Measurements from ENCODE around the gene GALNT11. TPM values are rescaled to one million over a fixed set of nuclear protein-coding genes. Genes with fewer than 3 reads are reported as not detected.
"Not testable (repeated sequence)": the region's sequence is repeated elsewhere in the genome, so short reads cannot be mapped to it uniquely, and the experiment has no call there.

The GALNT11 gene
- total RNA-seq, 2 experiments from 2014 or later = 15.6 to 19.8 TPM

DNA sequence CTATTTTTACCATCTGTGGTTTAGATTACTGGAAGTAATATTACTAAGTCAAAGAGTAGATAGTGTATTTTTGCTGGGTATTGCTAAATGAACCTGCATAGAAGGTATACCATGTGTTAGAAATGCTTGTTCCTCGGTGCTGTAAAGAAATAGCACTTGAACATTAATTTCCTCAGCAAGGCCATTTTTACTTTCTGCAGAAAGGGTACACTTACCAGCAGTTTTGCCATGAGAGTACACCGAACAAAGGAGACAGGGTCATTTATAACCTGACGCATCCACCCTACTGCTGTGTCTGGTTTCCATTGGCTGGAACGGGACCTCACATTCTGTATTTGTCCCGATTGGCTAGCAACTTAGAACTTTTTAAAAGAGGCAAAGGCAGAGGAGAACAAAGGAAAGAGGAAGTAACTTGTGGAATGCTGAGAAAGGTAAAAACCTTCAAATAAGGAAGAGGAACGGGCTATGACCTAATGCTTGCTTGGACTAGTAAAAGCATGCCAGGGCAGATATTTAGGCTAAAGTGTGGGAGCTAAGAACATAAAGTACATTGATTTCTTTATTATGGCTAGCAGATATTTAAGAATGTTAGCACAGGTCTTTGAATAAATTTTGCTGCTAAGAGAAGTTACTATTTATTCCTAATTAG lies 56.7 kb downstream of the GALNT11 start:
- H3K27me3 Mint-ChIP-seq (ENCODE audit: low read depth); H3K9me3 Mint-ChIP-seq; intact Hi-C loops (cut with micrococcal nuclease); CTCF ChIA-PET; DNase-seq; H3K36me3 Mint-ChIP-seq (ENCODE audit: low read depth); H3K4me3 Mint-ChIP-seq; H3K27ac Mint-ChIP-seq: not testable (repeated sequence)
- H3K4me1 Mint-ChIP-seq (ENCODE audit: low read depth) = peaks cover 23% of the 10 kb centered on the region

DNA sequence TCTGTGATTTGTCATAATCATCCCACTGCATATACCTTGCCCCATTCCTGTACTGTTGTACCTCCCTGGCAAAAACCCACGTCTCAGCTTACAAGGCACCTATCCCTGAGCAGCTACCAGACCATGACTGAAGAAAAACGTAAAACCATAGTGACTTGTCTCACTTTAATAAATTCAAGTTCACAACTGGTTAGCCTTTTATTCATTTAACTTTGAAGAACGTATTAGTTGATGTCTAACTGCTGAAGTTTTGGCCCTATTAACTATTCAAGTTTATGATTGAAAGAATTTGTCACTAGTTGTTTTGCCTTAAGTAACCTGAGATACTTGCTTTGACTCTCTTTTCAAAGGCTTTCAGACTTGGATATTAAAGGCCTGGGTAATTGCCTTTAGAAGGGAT lies 59.7 kb downstream of the GALNT11 start:
- no peaks in the 10 kb centered on the region for H3K4me1 Mint-ChIP-seq (ENCODE audit: low read depth)
- no peaks in the 10 kb centered on the region for H3K27me3 Mint-ChIP-seq (ENCODE audit: low read depth)
- peaks cover 19% of the 10 kb centered on the region for H3K36me3 Mint-ChIP-seq (ENCODE audit: low read depth)
- CTCF ChIA-PET = no interaction called here
- no peak overlapping the region for H3K27ac Mint-ChIP-seq
- no peak for DNase-seq
- H3K4me3 Mint-ChIP-seq = no peak overlapping the region
- intact Hi-C loops (cut with micrococcal nuclease) = no loop called here
- peaks cover 15% of the 10 kb centered on the region for H3K9me3 Mint-ChIP-seq

GRCh38 chr7:152086513-152086912 lies 61.0 kb downstream of the GALNT11 start:
- Mint-ChIP-seq H3K27me3 (ENCODE audit: low read depth) (no peaks in the 10 kb centered on the region), H3K9me3 (peaks cover 15% of the 10 kb centered on the region), H3K4me3 (no peak overlapping the region), H3K36me3 (ENCODE audit: low read depth) (peaks cover 19% of the 10 kb centered on the region), H3K27ac (no peak overlapping the region), H3K4me1 (ENCODE audit: low read depth) (no peaks in the 10 kb centered on the region)
- intact Hi-C loops (cut with micrococcal nuclease) = no loop called here
- CTCF ChIA-PET = no interaction called here
- DNase-seq = no peak

- CTCF ChIA-PET = no interaction called here
- intact Hi-C loops (cut with micrococcal nuclease) = no loop called here
- H3K36me3 Mint-ChIP-seq (ENCODE audit: low read depth) = peaks cover 16% of the 10 kb centered on the region
- H3K27ac Mint-ChIP-seq = no peak overlapping the region
- DNase-seq = no peak
- no peak overlapping the region for H3K4me3 Mint-ChIP-seq
- H3K27me3 Mint-ChIP-seq (ENCODE audit: low read depth) = no peaks in the 10 kb centered on the region
- H3K4me1 Mint-ChIP-seq (ENCODE audit: low read depth) = no peaks in the 10 kb centered on the region
- H3K9me3 Mint-ChIP-seq = peaks cover 15% of the 10 kb centered on the region
These were observed 63.7 kb downstream of the GALNT11 start for GRCh38 chr7:152089183-152089582.

DNA sequence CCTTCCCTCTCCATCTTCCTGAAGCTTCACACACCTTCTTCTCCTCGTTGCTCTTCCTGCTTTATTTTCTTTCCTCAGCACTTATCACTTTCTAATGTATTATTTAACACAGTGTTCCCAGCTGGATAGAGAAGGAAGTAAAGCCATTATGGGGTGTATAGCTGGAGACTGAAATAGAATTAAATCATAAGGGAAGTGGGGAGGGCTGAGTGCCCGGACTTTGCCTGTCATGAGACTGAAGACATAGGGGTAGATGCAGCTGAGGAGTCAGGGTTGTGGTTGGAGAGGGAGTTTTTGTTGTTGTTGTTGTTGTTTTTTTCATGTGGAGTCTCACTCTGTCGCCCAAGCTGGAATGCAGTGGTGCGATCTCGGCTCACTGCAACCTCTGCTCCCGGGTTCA lies 65.3 kb downstream of the GALNT11 start:
- intact Hi-C loops (cut with micrococcal nuclease) = no loop called here
- Mint-ChIP-seq H3K4me3 (no peak overlapping the region), H3K36me3 (ENCODE audit: low read depth) (peaks cover 18% of the 10 kb centered on the region), H3K27me3 (ENCODE audit: low read depth) (no peaks in the 10 kb centered on the region), H3K27ac (no peak overlapping the region), H3K9me3 (peaks cover 15% of the 10 kb centered on the region), H3K4me1 (ENCODE audit: low read depth) (no peaks in the 10 kb centered on the region)
- no peak for DNase-seq
- CTCF ChIA-PET = interaction anchor here (0.8 kb wide), 1 partner anchor 14 kb away, joined by 3 read pairs; no protein-coding TSS in a partner anchor

- DNase-seq = no peak
- CTCF ChIA-PET = interaction anchor here (0.6 kb wide), 1 partner anchor 632 kb away, joined by 3 read pairs; no protein-coding TSS in a partner anchor
- H3K36me3 Mint-ChIP-seq (ENCODE audit: low read depth) = peaks cover 13% of the 10 kb centered on the region
- H3K27me3 Mint-ChIP-seq (ENCODE audit: low read depth) = no peaks in the 10 kb centered on the region
- H3K9me3 Mint-ChIP-seq = peaks cover 9% of the 10 kb centered on the region
- H3K27ac Mint-ChIP-seq = no peak overlapping the region
- no peak overlapping the region for H3K4me3 Mint-ChIP-seq
- intact Hi-C loops (cut with micrococcal nuclease) = no loop called here
- H3K4me1 Mint-ChIP-seq (ENCODE audit: low read depth) = no peaks in the 10 kb centered on the region
These were observed 68.2 kb downstream of the GALNT11 start for GRCh38 chr7:152093717-152094116.

DNA sequence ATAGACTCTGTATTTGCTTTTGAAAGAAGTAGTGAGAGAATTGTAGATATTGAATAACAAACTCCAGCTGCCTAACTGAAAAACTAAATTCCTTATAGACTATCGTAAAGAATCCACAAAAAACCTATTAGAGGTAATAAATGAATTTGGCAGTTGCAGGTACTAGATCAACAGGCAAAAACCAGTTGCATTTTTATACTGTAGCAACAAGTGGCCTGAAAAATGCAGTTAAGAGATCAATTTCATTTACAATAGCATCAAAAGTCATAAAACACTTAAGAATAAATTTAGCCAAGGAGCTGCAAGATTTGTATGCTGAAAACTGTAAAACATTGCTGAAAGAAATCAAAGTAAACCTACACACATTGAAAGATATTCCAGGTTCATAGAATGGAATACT lies 70.3 kb downstream of the GALNT11 start:
- CTCF ChIA-PET = no interaction called here

GRCh38 chr7:152097330-152097729 lies 71.9 kb downstream of the GALNT11 start:
- no peak overlapping the region for H3K4me3 Mint-ChIP-seq
- CTCF ChIA-PET = no interaction called here
- no peak for DNase-seq
- H3K9me3 Mint-ChIP-seq = no peaks in the 10 kb centered on the region
- no peaks in the 10 kb centered on the region for H3K4me1 Mint-ChIP-seq (ENCODE audit: low read depth)
- no peak overlapping the region for H3K27ac Mint-ChIP-seq
- H3K36me3 Mint-ChIP-seq (ENCODE audit: low read depth) = peaks cover 10% of the 10 kb centered on the region
- intact Hi-C loops (cut with micrococcal nuclease) = no loop called here
- H3K27me3 Mint-ChIP-seq (ENCODE audit: low read depth) = no peaks in the 10 kb centered on the region

More for the DNA sequence above, 70.3 kb downstream of the GALNT11 start:
- Mint-ChIP-seq H3K9me3 (no peaks in the 10 kb centered on the region), H3K4me1 (ENCODE audit: low read depth) (no peaks in the 10 kb centered on the region), H3K4me3 (no peak overlapping the region), H3K36me3 (ENCODE audit: low read depth) (peaks cover 6% of the 10 kb centered on the region), H3K27ac (no peak overlapping the region), H3K27me3 (ENCODE audit: low read depth) (no peaks in the 10 kb centered on the region)
- DNase-seq = no peak
- intact Hi-C loops (cut with micrococcal nuclease) = no loop called here

DNA sequence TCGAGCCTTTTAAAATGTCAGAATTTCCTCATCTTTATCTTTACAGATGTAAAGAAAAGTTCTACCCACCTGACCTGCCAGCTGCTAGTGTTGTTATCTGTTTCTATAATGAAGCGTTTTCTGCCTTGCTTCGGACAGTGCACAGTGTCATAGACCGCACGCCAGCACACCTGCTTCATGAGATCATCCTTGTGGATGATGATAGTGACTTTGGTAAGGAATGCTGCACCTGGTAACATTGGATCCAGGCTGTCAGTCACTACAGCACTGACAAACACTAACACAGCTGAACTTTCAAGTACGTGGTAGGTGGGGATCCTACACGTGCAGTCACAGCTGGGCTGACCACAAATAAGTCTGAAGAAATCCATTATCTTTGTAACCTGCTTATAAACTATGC lies 77.6 kb downstream of the GALNT11 start:
- Mint-ChIP-seq H3K36me3 (ENCODE audit: low read depth) (peaks cover 20% of the 10 kb centered on the region), H3K27me3 (ENCODE audit: low read depth) (no peaks in the 10 kb centered on the region), H3K4me3 (no peak overlapping the region), H3K9me3 (no peaks in the 10 kb centered on the region), H3K4me1 (ENCODE audit: low read depth) (no peaks in the 10 kb centered on the region), H3K27ac (no peak overlapping the region)
- CTCF ChIA-PET = no interaction called here
- no peak for DNase-seq
- intact Hi-C loops (cut with micrococcal nuclease) = no loop called here

- CTCF ChIA-PET = no interaction called here
- H3K4me3 Mint-ChIP-seq = no peak overlapping the region
- DNase-seq = no peak
- H3K36me3 Mint-ChIP-seq (ENCODE audit: low read depth) = peaks cover 20% of the 10 kb centered on the region
- no peaks in the 10 kb centered on the region for H3K9me3 Mint-ChIP-seq
- no peaks in the 10 kb centered on the region for H3K27me3 Mint-ChIP-seq (ENCODE audit: low read depth)
- H3K4me1 Mint-ChIP-seq (ENCODE audit: low read depth) = no peaks in the 10 kb centered on the region
- no peak overlapping the region for H3K27ac Mint-ChIP-seq
- intact Hi-C loops (cut with micrococcal nuclease) = no loop called here
These were observed 78.2 kb downstream of the GALNT11 start for GRCh38 chr7:152103691-152104090.

- intact Hi-C loops (cut with micrococcal nuclease) = no loop called here
- Mint-ChIP-seq H3K4me3 (no peak overlapping the region), H3K27ac (no peak overlapping the region), H3K9me3 (no peaks in the 10 kb centered on the region), H3K4me1 (ENCODE audit: low read depth) (peaks cover 6% of the 10 kb centered on the region), H3K27me3 (ENCODE audit: low read depth) (no peaks in the 10 kb centered on the region), H3K36me3 (ENCODE audit: low read depth) (peaks cover 26% of the 10 kb centered on the region)
- DNase-seq = no peak
- CTCF ChIA-PET = no interaction called here
These were observed 79.7 kb downstream of the GALNT11 start for GRCh38 chr7:152105205-152105604.

GRCh38 chr7:152106990-152107389 lies 81.5 kb downstream of the GALNT11 start:
- no peak overlapping the region for H3K27ac Mint-ChIP-seq
- H3K9me3 Mint-ChIP-seq = no peaks in the 10 kb centered on the region
- CTCF ChIA-PET = interaction anchor here (0.7 kb wide), 1 partner anchor 347 kb away, joined by 5 read pairs; no protein-coding TSS in a partner anchor

DNA sequence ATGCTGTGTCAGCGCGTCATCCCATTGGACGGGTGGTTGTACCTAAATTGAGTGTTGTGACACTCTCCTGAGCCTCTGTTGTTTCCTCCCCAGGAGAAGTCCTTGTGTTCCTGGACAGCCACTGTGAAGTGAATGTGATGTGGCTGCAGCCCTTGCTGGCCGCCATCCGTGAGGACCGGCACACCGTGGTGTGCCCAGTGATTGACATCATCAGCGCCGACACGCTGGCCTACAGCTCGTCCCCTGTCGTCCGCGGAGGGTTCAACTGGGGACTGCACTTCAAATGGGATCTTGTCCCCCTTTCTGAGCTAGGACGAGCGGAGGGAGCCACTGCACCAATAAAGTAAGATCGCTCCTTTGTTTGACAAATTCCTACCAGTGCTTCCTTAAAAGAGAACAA lies 82.5 kb downstream of the GALNT11 start:
- Mint-ChIP-seq H3K27me3 (ENCODE audit: low read depth) (no peaks in the 10 kb centered on the region), H3K4me1 (ENCODE audit: low read depth) (peaks cover 6% of the 10 kb centered on the region), H3K27ac (no peak overlapping the region), H3K9me3 (no peaks in the 10 kb centered on the region), H3K36me3 (ENCODE audit: low read depth) (peaks cover 25% of the 10 kb centered on the region), H3K4me3 (no peak overlapping the region)
- intact Hi-C loops (cut with micrococcal nuclease) = no loop called here
- DNase-seq = no peak
- CTCF ChIA-PET = no interaction called here

More at GRCh38 chr7:152106990-152107389, 81.5 kb downstream of the GALNT11 start:
- H3K27me3 Mint-ChIP-seq (ENCODE audit: low read depth) = no peaks in the 10 kb centered on the region
- H3K4me1 Mint-ChIP-seq (ENCODE audit: low read depth) = peaks cover 6% of the 10 kb centered on the region
- no peak overlapping the region for H3K4me3 Mint-ChIP-seq
- peaks cover 25% of the 10 kb centered on the region for H3K36me3 Mint-ChIP-seq (ENCODE audit: low read depth)
- intact Hi-C loops (cut with micrococcal nuclease) = no loop called here
- DNase-seq = no peak
